LNCAP (cell line): ENCODE results near the gene ATP6V1G3.

Experiments used
- TF ChIP-seq, protein P1 (sequence below): fragments of 450-650 bp; IDR thresholded peaks from 2 replicates; pipeline ENCODE4 v1.5.1; 2017; ENCODE audit warnings: mild to moderate bottlenecking

Gene ATP6V1G3

GRCh38 chr1:198540580-198540979, at the start of gene ATP6V1G3:
Gene ATP6V1G3, minus strand, starts transcription at chr1:198540680. Its CDS starts 30 bp downstream, at chr1:198540650.
- TF ChIP-seq, protein P1, sequence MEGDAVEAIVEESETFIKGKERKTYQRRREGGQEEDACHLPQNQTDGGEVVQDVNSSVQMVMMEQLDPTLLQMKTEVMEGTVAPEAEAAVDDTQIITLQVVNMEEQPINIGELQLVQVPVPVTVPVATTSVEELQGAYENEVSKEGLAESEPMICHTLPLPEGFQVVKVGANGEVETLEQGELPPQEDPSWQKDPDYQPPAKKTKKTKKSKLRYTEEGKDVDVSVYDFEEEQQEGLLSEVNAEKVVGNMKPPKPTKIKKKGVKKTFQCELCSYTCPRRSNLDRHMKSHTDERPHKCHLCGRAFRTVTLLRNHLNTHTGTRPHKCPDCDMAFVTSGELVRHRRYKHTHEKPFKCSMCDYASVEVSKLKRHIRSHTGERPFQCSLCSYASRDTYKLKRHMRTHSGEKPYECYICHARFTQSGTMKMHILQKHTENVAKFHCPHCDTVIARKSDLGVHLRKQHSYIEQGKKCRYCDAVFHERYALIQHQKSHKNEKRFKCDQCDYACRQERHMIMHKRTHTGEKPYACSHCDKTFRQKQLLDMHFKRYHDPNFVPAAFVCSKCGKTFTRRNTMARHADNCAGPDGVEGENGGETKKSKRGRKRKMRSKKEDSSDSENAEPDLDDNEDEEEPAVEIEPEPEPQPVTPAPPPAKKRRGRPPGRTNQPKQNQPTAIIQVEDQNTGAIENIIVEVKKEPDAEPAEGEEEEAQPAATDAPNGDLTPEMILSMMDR, result no peak

DNA sequence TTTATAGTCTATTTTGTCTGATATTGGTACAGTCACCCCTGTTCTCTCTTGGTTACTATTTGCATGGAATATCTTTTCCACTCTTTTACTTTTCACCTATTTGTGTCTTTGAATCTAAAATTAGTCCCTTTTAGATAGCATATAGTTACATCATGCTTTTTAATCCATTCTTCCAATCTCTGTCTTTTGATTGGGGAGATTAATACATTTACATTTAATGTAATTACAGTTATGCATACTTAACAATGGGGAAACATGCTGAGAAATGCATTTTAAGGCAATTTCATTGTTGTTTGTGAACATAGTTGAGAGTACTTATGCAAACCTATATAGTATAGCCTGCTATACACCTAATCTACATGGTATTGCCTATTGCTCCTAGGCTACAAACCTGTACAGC, 48.4 kb upstream of the ATP6V1G3 start:
- TF ChIP-seq, protein P1, result no peak

GRCh38 chr1:198584163-198584562, 43.7 kb upstream of the ATP6V1G3 start:
- TF ChIP-seq, protein P1, result no peak

DNA sequence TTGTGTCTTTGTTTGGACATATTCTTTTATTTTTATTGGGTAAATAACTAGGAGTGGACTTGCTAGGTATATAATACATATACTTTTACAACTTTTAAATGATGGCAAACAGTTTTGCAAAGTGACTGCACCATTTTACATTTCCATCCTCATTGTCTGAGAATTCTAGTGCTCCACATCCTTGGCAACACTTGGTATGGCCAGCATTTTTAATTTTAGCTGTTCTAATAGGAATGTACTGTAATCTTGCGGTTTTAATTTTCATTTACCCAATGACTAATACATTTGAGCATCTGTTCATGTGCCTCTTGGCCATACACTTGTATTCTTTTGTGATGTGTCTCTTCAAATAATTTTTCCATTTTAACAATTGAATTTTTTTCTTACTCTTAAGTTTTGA, 37.0 kb upstream of the ATP6V1G3 start:
- TF ChIP-seq, protein P1, result no peak

GRCh38 chr1:198575798-198576641, 35.5 kb upstream of the ATP6V1G3 start:
- TF ChIP-seq, protein P1, result no peak

- TF ChIP-seq, protein P1, result no peak
These were observed 34.8 kb upstream of the ATP6V1G3 start for GRCh38 chr1:198575292-198575691.

- TF ChIP-seq, protein P1, result no peak
These were observed 33.8 kb upstream of the ATP6V1G3 start for GRCh38 chr1:198574325-198574724.
